GM12873 (cell line): ENCODE results near the gene RSPH1.

ENCODE experiments used
- CTCF ChIP-seq: IDR thresholded peaks from 2 replicates; pipeline ENCODE4 v1.5.1; 2012; ENCODE audit warnings: low read depth, mild to moderate bottlenecking, moderate library complexity, low read length, control low read depth; ENCODE audit not compliant: insufficient read depth; ENCODE audit errors: missing control alignments

The RSPH1 gene

GRCh38 chr21:42456457-42456856 is 39.6 kb downstream of the RSPH1 start:
- TF ChIP-seq CTCF: no peak

GRCh38 chr21:42455754-42456440 is 40.1 kb downstream of the RSPH1 start:
- TF ChIP-seq CTCF: no peak

GRCh38 chr21:42455196-42455595 is 40.8 kb downstream of the RSPH1 start:
- no peak for TF ChIP-seq CTCF

GRCh38 chr21:42454786-42455185 is 41.2 kb downstream of the RSPH1 start:
- no peak for TF ChIP-seq CTCF

- TF ChIP-seq CTCF: no peak
Measured at GRCh38 chr21:42453986-42454570, 41.9 kb downstream of the RSPH1 start.

GRCh38 chr21:42453224-42453985 is 42.6 kb downstream of the RSPH1 start:
- TF ChIP-seq CTCF: no peak
